ENCODE results near the gene CASZ1. TPM values are rescaled to one million over a fixed set of nuclear protein-coding genes. Genes with fewer than 3 reads are reported as not detected.

The CASZ1 gene
- total and polyA plus RNA-seq, 5 donors from 2014 or later = 0.57 to 55.1 (median 1.1) TPM

GRCh38 chr1:10639011-10639774 lies 157.3 kb downstream of the CASZ1 start:
- H3K4me3 Mint-ChIP-seq = no peak overlapping the region
- no peak overlapping the region for H3K27ac Mint-ChIP-seq
- H3K27me3 Mint-ChIP-seq = no peaks in the 10 kb centered on the region
- DNase-seq (no peak), ATAC-seq (ENCODE audit: low read depth in 2 of 2) (no peak)
- peaks cover 0 to 5% (median under 1%) of the 10 kb centered on the region in 4 donors for H3K4me1 Mint-ChIP-seq
- no peaks in the 10 kb centered on the region for H3K9me3 Mint-ChIP-seq
- Histone ChIP-seq H3K36me3 (ENCODE audit: control insufficient read depth, insufficient read depth, low read length) (no peaks in the 10 kb centered on the region), H3K4me3 (ENCODE audit: low read depth, low read length) (no peak overlapping the region), H3K4me1 (ENCODE audit: control insufficient read depth, insufficient read depth, low read length, poor library complexity, severe bottlenecking) (peaks cover 7% of the 10 kb centered on the region), H3K27ac (ENCODE audit: insufficient read depth, low read length, poor library complexity, severe bottlenecking) (no peak overlapping the region), H3K27me3 (ENCODE audit: control insufficient read depth, insufficient read depth, low read length) (no peaks in the 10 kb centered on the region), H3K9me3 (ENCODE audit: control insufficient read depth in 2 of 2, low read length in 2 of 2) (no peaks in the 10 kb centered on the region)
- no peaks in the 10 kb centered on the region for H3K36me3 Mint-ChIP-seq

GRCh38 chr1:10638559-10639005 lies 157.9 kb downstream of the CASZ1 start:
- Mint-ChIP-seq H3K4me3 (no peak overlapping the region), H3K4me1 (peaks cover 0 to 5% (median under 1%) of the 10 kb centered on the region in 4 donors), H3K9me3 (peaks cover 0 to under 1% (median 0%) of the 10 kb centered on the region in 7 donors), H3K27me3 (no peaks in the 10 kb centered on the region), H3K36me3 (no peaks in the 10 kb centered on the region), H3K27ac (no peak overlapping the region)
- Histone ChIP-seq H3K27me3 (ENCODE audit: control insufficient read depth, insufficient read depth, low read length) (no peaks in the 10 kb centered on the region), H3K4me3 (ENCODE audit: low read depth, low read length) (no peak overlapping the region), H3K4me1 (ENCODE audit: control insufficient read depth, insufficient read depth, low read length, poor library complexity, severe bottlenecking) (peaks cover 7% of the 10 kb centered on the region), H3K36me3 (ENCODE audit: control insufficient read depth, insufficient read depth, low read length) (no peaks in the 10 kb centered on the region), H3K27ac (ENCODE audit: insufficient read depth, low read length, poor library complexity, severe bottlenecking) (no peak overlapping the region), H3K9me3 (ENCODE audit: control insufficient read depth in 2 of 2, low read length in 2 of 2) (no peaks in the 10 kb centered on the region)
- DNase-seq = no peak
- ATAC-seq (ENCODE audit: low read depth in 2 of 2) = no peak

GRCh38 chr1:10637834-10638558 lies 158.4 kb downstream of the CASZ1 start:
- Mint-ChIP-seq H3K9me3 (peaks cover 0 to 1% (median 0%) of the 10 kb centered on the region in 7 donors), H3K4me1 (peaks cover 0 to 5% (median under 1%) of the 10 kb centered on the region in 4 donors), H3K4me3 (peak overlapping the region in 1 of 4 donors; percentile 23), H3K36me3 (no peaks in the 10 kb centered on the region), H3K27me3 (no peaks in the 10 kb centered on the region), H3K27ac (no peak overlapping the region)
- Histone ChIP-seq H3K4me1 (ENCODE audit: control insufficient read depth, insufficient read depth, low read length, poor library complexity, severe bottlenecking) (peaks cover 7% of the 10 kb centered on the region), H3K27ac (ENCODE audit: insufficient read depth, low read length, poor library complexity, severe bottlenecking) (no peak overlapping the region), H3K27me3 (ENCODE audit: control insufficient read depth, insufficient read depth, low read length) (no peaks in the 10 kb centered on the region), H3K36me3 (ENCODE audit: control insufficient read depth, insufficient read depth, low read length) (no peaks in the 10 kb centered on the region), H3K9me3 (ENCODE audit: control insufficient read depth in 2 of 2, low read length in 2 of 2) (no peaks in the 10 kb centered on the region), H3K4me3 (ENCODE audit: low read depth, low read length) (no peak overlapping the region)
- DNase-seq (peak in 1 of 3 donors; percentile 13), ATAC-seq (ENCODE audit: low read depth in 2 of 2) (no peak)

GRCh38 chr1:10637400-10637799 lies 159.0 kb downstream of the CASZ1 start:
- Histone ChIP-seq H3K36me3 (ENCODE audit: control insufficient read depth, insufficient read depth, low read length) (no peaks in the 10 kb centered on the region), H3K4me1 (ENCODE audit: control insufficient read depth, insufficient read depth, low read length, poor library complexity, severe bottlenecking) (peaks cover 7% of the 10 kb centered on the region), H3K4me3 (ENCODE audit: low read depth, low read length) (no peak overlapping the region), H3K27me3 (ENCODE audit: control insufficient read depth, insufficient read depth, low read length) (no peaks in the 10 kb centered on the region), H3K9me3 (ENCODE audit: control insufficient read depth in 2 of 2, low read length in 2 of 2) (no peaks in the 10 kb centered on the region), H3K27ac (ENCODE audit: insufficient read depth, low read length, poor library complexity, severe bottlenecking) (no peak overlapping the region)
- DNase-seq (no peak), ATAC-seq (ENCODE audit: low read depth in 2 of 2) (no peak)
- H3K27me3 Mint-ChIP-seq = no peaks in the 10 kb centered on the region
- peak overlapping the region in 2 of 4 donors; percentile 26 to 28 for H3K4me3 Mint-ChIP-seq
- peaks cover 0 to 1% (median 0%) of the 10 kb centered on the region in 7 donors for H3K9me3 Mint-ChIP-seq
- H3K36me3 Mint-ChIP-seq = no peaks in the 10 kb centered on the region
- peaks cover 0 to 5% (median under 1%) of the 10 kb centered on the region in 4 donors for H3K4me1 Mint-ChIP-seq
- peak overlapping the region in 1 of 3 donors; percentile 82 for H3K27ac Mint-ChIP-seq

- no peak overlapping the region for H3K4me3 ChIP-seq (ENCODE audit: low read depth, low read length)
- no peak for DNase-seq
- no peaks in the 10 kb centered on the region for H3K36me3 ChIP-seq (ENCODE audit: control insufficient read depth, insufficient read depth, low read length)
- ATAC-seq (ENCODE audit: low read depth in 2 of 2) = no peak
- Mint-ChIP-seq H3K27me3 (no peaks in the 10 kb centered on the region), H3K4me1 (peaks cover 0 to 5% (median under 1%) of the 10 kb centered on the region in 4 donors), H3K9me3 (peaks cover 0 to 1% (median 0%) of the 10 kb centered on the region in 7 donors), H3K4me3 (no peak overlapping the region), H3K36me3 (no peaks in the 10 kb centered on the region), H3K27ac (no peak overlapping the region)
- H3K9me3 ChIP-seq (ENCODE audit: control insufficient read depth in 2 of 2, low read length in 2 of 2) = no peaks in the 10 kb centered on the region
- H3K4me1 ChIP-seq (ENCODE audit: control insufficient read depth, insufficient read depth, low read length, poor library complexity, severe bottlenecking) = peaks cover 7% of the 10 kb centered on the region
- no peak overlapping the region for H3K27ac ChIP-seq (ENCODE audit: insufficient read depth, low read length, poor library complexity, severe bottlenecking)
- H3K27me3 ChIP-seq (ENCODE audit: control insufficient read depth, insufficient read depth, low read length) = no peaks in the 10 kb centered on the region
These were observed 160.5 kb downstream of the CASZ1 start for GRCh38 chr1:10635992-10636391.

GRCh38 chr1:10635085-10635896 lies 161.2 kb downstream of the CASZ1 start:
- Histone ChIP-seq H3K4me1 (ENCODE audit: control insufficient read depth, insufficient read depth, low read length, poor library complexity, severe bottlenecking) (peaks cover 7% of the 10 kb centered on the region), H3K36me3 (ENCODE audit: control insufficient read depth, insufficient read depth, low read length) (no peaks in the 10 kb centered on the region), H3K27me3 (ENCODE audit: control insufficient read depth, insufficient read depth, low read length) (no peaks in the 10 kb centered on the region), H3K9me3 (ENCODE audit: control insufficient read depth in 2 of 2, low read length in 2 of 2) (no peaks in the 10 kb centered on the region), H3K4me3 (ENCODE audit: low read depth, low read length) (no peak overlapping the region), H3K27ac (ENCODE audit: insufficient read depth, low read length, poor library complexity, severe bottlenecking) (no peak overlapping the region)
- ATAC-seq (ENCODE audit: low read depth in 2 of 2) = no peak
- H3K27me3 Mint-ChIP-seq = no peaks in the 10 kb centered on the region
- no peak overlapping the region for H3K27ac Mint-ChIP-seq
- H3K36me3 Mint-ChIP-seq = no peaks in the 10 kb centered on the region
- H3K4me1 Mint-ChIP-seq = peaks cover 0 to 5% (median under 1%) of the 10 kb centered on the region in 4 donors
- H3K4me3 Mint-ChIP-seq = peak overlapping the region in 1 of 4 donors; percentile 10
- H3K9me3 Mint-ChIP-seq = peaks cover 0 to 1% (median 0%) of the 10 kb centered on the region in 7 donors
- no peak for DNase-seq

GRCh38 chr1:10634428-10635084 lies 161.9 kb downstream of the CASZ1 start:
- Histone ChIP-seq H3K4me3 (ENCODE audit: low read depth, low read length) (no peak overlapping the region), H3K27me3 (ENCODE audit: control insufficient read depth, insufficient read depth, low read length) (no peaks in the 10 kb centered on the region), H3K36me3 (ENCODE audit: control insufficient read depth, insufficient read depth, low read length) (no peaks in the 10 kb centered on the region), H3K9me3 (ENCODE audit: control insufficient read depth in 2 of 2, low read length in 2 of 2) (no peaks in the 10 kb centered on the region), H3K4me1 (ENCODE audit: control insufficient read depth, insufficient read depth, low read length, poor library complexity, severe bottlenecking) (peaks cover 7% of the 10 kb centered on the region), H3K27ac (ENCODE audit: insufficient read depth, low read length, poor library complexity, severe bottlenecking) (no peak overlapping the region)
- Mint-ChIP-seq H3K4me1 (peaks cover 0 to 5% (median under 1%) of the 10 kb centered on the region in 4 donors), H3K4me3 (no peak overlapping the region), H3K27ac (no peak overlapping the region), H3K36me3 (no peaks in the 10 kb centered on the region), H3K9me3 (peaks cover 0 to 1% (median 0%) of the 10 kb centered on the region in 7 donors), H3K27me3 (no peaks in the 10 kb centered on the region)
- ATAC-seq (ENCODE audit: low read depth in 2 of 2) (no peak), DNase-seq (no peak)

All from CD4-positive, CD25-positive, alpha-beta regulatory T cell (primary cell).